GM19351 (cell line): Measurements from ENCODE around the gene RARA.
"Not testable (repeated sequence)": the region's sequence is repeated elsewhere in the genome, so short reads cannot be mapped to it uniquely, and the experiment has no call there.

ENCODE experiments used
- ATAC-seq: cut with Tn5 transposase; IDR thresholded peaks from one replicate; pipeline ENCODE4 v1.9.1; 2021; ENCODE audit warnings: mild to moderate bottlenecking, moderate library complexity; ENCODE audit not compliant: unreplicated experiment

The RARA gene

GRCh38 chr17:40355804-40356758 is 47.1 kb downstream of the RARA start:
- no peak for ATAC-seq

- ATAC-seq, result no peak
Observed at GRCh38 chr17:40356990-40357881, 48.3 kb downstream of the RARA start.

- no peak for ATAC-seq
Observed at GRCh38 chr17:40358323-40359038, 49.5 kb downstream of the RARA start.

GRCh38 chr17:40360091-40360490 is 51.1 kb downstream of the RARA start:
- no peak for ATAC-seq

GRCh38 chr17:40361063-40361924 is 52.3 kb downstream of the RARA start:
- no peak for ATAC-seq

- no peak for ATAC-seq
Observed at GRCh38 chr17:40361925-40362695, 53.1 kb downstream of the RARA start.

- no peak for ATAC-seq
Observed at GRCh38 chr17:40362696-40363110, 53.7 kb downstream of the RARA start.

GRCh38 chr17:40363111-40363827 is 54.3 kb downstream of the RARA start:
- ATAC-seq, result no peak

GRCh38 chr17:40364121-40364861 is 55.3 kb downstream of the RARA start, which contains the start of gene GJD3:
GJD3 (minus strand) TSS chr17:40364737; CDS start chr17:40363815, 922 bp downstream.
- no peak for ATAC-seq

- no peak for ATAC-seq
Observed at GRCh38 chr17:40364906-40365305, 55.9 kb downstream of the RARA start.

GRCh38 chr17:40366076-40366860 is 57.3 kb downstream of the RARA start:
- ATAC-seq, result no peak

- ATAC-seq, result no peak
Observed at GRCh38 chr17:40366861-40367518, 58.0 kb downstream of the RARA start.

- ATAC-seq, result not testable (repeated sequence)
Observed at GRCh38 chr17:40367728-40368127, 58.7 kb downstream of the RARA start.

- no peak for ATAC-seq
Observed at GRCh38 chr17:40369923-40370322, 60.9 kb downstream of the RARA start.

GRCh38 chr17:40371261-40371929 is 62.4 kb downstream of the RARA start:
- no peak for ATAC-seq

- no peak for ATAC-seq
Observed at GRCh38 chr17:40372031-40372430, 63.1 kb downstream of the RARA start.
